OCI-LY7 (cell line): ENCODE data around the gene ATP8B4.

Source experiments
- EZH2phosphoT487 ChIP-seq: fragments of 200-600 bp; sonication (generic); IDR thresholded peaks from 2 replicates; pipeline ENCODE4 v1.6.1; 2018; ENCODE audit warnings: low read depth, borderline replicate concordance, mild to moderate bottlenecking, mixed run types, antibody characterized with exemption, low read length, moderate library complexity, mixed read lengths
- TF ChIP-seq, protein P1 (sequence below): fragments of 200-600 bp; sonication (generic); conservative IDR thresholded peaks from 2 replicates; pipeline ENCODE4 v1.5.1; 2014; ENCODE audit warnings: mild to moderate bottlenecking, antibody characterized with exemption, low read length, moderate library complexity, mixed read lengths

DNA sequence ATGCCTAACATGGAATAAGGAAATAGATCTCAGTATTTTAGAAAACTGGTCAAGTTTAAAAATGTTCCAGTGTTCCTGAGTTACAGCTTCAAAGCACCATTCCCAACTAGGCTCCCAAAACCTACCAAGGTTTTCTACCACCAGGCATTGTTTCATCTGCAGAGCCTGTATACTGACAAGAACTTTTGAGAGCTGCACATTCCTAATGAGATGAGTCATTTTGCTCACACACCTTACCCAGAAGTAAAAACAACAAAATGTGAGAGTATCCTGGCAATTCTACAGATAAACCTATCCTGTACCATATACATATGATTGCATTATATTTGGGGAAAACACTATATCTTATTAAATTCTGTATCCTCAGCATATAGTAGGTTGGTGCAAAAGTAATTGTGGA is 90.7 kb downstream of the ATP8B4 start:
- TF ChIP-seq, protein P1, sequence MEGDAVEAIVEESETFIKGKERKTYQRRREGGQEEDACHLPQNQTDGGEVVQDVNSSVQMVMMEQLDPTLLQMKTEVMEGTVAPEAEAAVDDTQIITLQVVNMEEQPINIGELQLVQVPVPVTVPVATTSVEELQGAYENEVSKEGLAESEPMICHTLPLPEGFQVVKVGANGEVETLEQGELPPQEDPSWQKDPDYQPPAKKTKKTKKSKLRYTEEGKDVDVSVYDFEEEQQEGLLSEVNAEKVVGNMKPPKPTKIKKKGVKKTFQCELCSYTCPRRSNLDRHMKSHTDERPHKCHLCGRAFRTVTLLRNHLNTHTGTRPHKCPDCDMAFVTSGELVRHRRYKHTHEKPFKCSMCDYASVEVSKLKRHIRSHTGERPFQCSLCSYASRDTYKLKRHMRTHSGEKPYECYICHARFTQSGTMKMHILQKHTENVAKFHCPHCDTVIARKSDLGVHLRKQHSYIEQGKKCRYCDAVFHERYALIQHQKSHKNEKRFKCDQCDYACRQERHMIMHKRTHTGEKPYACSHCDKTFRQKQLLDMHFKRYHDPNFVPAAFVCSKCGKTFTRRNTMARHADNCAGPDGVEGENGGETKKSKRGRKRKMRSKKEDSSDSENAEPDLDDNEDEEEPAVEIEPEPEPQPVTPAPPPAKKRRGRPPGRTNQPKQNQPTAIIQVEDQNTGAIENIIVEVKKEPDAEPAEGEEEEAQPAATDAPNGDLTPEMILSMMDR: no peak
- no peak for TF ChIP-seq EZH2phosphoT487
